NCI-H2196 (cell line): ENCODE measurements around the gene XCL2.

ENCODE experiments used
- DNase-seq: peaks from one replicate; lab custom pipeline; 2025; ENCODE audit not compliant: unreplicated experiment; lab: John Stamatoyannopoulos, UW

XCL2 gene

DNA sequence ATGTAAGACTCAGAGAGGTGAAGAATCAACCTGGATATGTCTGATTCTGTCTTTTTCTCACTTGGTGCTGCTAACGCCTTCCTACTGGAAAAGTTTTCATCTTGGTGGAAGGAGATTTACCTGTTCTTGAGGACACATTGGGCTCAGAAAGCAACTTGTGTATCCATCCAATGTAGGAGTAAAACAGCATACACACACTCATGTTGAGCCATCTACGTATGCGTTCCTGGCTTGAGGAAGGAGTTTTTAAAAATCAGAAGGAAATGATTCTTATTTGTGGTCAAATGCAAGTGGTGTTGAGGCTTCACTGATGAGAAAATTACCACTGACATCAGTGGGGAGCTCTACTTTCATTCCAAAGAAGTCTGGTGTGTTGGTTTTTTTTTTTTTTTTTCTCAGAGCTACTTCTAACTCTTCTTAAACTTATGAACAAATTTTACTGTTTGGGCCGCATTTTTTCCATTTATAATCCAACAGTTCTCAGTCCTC, 25.6 kb downstream of the XCL2 start:
- DNase-seq = no peak

DNA sequence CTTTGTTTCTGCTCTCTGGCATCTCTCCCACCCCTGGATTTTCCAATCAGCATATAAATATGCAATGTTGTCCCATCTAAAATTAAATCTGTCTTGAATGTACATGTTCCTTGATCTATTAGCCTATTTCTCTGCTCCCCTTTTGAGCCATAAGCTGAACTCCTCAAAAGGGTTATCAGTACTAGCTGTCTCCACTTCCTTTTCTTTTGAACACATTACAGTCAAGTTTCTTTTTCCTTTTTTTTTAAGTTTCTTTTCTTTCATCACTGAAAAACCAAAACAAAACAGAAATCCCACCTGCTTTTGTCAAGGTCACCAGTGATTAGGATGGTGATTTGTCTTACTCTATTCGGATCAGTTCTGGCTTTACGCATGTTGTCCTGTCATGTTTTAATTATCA, 29.3 kb downstream of the XCL2 start:
- no peak for DNase-seq

DNA sequence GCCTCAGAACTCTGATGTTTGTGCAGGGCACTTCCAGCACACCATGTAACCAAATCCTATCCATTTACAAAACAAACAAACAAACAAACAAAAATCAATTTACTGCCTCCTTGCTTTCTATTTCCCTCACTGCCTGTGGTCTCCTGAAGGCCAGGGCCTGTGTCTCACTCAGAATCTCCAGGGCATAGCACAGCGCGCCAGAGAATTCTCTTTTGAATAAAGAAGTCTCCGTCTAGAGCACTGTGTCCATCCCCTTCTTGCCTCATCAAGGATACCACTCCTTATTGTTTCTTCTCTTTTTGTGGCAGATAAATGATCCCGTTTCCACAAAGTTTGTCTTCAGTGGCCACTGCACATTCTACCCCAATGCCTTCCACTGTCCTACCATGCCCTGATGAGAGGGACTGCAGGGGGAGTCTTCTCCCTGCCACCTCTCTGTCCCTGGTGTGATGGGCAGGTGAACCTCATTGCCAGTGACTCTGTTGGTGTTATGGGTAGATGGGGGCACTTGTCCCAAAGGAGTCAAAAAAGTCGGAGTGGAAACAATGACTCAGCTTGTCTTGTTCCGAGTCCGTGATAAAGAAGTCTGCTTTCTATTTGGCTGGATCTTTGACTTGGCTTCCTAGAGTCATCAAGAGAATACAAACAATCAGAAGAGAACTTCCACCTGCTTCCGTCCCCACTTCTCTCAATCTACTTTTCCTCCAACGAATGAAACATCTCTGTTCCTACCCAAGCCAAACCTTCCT, 30.0 kb downstream of the XCL2 start:
- no peak for DNase-seq

DNA sequence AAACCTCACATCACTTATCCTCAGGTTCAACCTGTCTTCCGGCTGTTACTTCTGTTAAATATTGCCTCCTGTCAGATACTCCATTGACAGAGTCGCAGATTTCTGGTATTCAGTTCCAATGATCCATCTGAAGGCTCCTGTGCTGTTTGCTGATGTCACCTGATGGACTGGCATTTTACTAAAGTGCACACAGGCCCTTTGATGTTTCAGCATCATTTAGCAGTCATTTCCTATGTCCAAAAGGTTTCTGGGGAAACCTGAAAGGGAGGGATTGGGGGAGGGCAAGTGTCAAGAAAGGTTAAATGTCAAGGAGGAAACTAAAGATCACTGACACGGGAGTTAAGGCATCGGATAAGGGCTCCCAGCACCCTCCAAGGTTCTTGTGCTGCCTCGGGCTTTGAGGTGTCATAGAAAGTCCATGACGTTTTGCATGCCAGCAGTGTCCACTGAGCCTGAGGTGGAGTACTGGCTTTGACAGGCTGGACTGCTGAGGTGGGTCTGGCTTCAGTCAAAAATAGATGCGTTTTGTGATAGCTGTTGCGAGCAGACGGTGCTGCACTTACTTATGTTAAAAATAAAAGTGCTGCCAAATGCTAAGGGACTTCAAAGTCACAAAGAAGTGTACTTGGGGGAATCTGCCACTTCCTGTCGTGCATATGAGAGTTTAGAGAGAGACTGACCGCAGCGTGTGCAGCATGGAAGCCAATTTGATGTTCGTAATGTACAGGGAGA, 30.8 kb downstream of the XCL2 start:
- DNase-seq = no peak

DNA sequence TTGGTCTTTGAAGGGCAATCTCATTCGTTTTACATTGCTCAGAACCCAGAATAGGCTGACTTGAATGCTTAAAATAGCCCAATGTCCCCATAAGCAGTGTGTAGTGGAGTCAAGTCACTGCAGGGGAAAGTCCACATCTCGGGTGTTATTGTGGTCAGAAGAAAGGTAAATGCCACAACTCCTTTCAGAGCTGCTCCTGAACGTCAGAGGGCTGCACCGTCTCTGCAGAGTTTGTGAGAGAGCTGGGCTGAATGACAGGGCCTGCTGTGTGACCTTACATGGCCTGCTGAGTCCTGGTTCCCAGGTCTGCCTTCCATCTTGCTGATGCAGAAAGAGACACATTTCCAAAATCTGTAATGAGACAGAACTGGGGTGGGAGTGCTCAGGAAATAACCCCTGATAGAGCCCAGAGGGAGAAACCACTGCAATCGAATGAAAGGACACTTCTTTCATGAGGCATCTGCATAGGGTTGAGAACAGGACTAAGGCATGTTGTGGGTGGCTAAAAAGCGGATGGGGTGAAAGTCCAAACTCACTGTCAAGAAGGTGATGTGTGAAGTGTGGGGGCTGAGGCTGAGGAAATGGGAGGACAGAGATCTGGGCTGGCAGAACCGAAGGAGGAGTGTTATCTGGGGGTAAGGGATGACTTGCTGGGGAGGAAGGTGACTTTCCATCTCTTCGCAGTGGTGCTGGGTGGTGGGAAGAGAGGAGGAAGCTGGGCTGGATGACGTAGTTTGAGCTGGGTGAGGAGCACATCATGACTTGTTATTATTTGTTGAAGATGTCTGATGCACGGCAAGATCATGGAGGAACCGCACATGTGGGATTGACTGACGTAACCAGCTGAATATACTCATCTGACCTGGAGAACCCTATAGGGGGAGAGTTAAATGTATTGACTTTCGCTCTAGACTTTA, 33.7 kb downstream of the XCL2 start:
- no peak for DNase-seq

DNA sequence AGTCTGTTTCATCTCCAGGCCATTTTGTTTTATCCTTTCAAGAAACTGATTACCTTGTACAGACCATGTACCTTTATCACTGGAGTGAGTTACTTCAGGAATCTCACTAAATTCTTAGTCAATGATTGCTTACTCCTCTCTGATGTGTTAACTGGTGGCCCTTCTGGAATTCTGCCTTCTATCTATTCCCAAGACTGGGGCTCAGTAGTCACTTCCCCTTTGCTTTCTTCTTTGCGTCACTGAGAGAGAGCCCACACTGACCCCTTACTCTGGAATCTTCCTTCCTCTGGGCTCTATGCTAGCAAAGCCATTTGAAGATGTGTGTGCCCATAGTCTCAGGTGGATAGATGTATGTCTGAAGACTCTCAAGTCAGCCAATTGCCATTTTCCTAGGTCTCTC, 34.6 kb downstream of the XCL2 start:
- DNase-seq = no peak

DNA sequence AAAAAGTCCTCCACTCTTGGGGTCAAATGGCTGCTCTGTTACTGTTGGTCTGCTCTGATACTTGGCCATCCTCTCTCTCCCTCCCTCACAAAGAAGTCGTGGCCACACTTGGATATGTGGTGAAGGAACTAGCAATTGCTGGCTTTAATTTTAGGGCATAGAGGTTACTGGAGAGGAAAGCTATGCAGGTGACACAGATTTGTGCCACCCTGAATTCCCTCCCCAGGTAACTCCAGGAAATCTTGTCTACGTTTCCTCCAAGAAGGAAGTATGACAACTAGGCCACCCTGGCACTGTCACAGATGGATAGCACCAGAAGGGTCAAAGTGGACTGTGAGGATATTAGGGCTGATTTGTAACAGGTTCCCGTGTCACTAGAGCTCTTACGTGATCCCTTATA, 36.0 kb downstream of the XCL2 start:
- DNase-seq = no peak

DNA sequence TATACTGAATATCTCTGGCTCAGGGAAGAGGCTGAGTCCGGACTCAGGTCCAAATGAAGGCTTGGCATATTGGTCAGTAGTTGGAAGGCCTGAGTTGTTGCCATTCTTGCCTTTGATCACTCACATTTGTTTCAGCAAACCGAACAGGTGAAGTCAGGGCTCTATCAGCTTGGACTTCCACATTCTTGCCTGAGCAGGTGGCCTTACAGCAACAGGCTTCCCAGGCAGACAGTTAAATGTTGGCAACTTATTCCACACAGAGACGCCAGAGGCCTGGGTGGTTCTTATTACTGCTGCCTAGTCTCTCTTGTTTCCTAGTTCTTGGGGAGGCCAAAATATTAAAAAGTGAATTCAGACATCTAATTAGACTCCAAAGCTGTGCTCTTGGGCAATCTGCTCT, 36.6 kb downstream of the XCL2 start:
- no peak for DNase-seq

GRCh38 chr1:168506204-168506819, 37.5 kb downstream of the XCL2 start:
- no peak for DNase-seq

DNA sequence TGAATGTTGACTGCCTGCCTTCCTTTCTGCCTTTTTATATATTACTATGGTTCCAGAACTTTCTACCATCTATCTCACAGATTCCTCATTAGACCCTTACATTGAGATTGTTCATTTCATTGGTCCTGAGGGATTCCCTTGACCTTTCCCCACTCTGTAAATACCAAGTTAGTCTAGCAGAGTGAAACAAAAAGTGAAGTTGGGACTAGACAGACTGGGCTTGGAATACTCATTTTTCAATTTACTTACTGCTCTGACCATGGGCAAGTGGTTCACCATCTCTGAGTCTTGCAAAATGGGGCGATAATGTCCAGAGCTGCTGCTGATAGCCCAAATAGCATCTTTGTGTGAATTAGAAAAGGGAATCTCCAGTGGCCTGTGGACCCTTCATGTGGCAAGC, 38.8 kb downstream of the XCL2 start:
- no peak for DNase-seq

DNA sequence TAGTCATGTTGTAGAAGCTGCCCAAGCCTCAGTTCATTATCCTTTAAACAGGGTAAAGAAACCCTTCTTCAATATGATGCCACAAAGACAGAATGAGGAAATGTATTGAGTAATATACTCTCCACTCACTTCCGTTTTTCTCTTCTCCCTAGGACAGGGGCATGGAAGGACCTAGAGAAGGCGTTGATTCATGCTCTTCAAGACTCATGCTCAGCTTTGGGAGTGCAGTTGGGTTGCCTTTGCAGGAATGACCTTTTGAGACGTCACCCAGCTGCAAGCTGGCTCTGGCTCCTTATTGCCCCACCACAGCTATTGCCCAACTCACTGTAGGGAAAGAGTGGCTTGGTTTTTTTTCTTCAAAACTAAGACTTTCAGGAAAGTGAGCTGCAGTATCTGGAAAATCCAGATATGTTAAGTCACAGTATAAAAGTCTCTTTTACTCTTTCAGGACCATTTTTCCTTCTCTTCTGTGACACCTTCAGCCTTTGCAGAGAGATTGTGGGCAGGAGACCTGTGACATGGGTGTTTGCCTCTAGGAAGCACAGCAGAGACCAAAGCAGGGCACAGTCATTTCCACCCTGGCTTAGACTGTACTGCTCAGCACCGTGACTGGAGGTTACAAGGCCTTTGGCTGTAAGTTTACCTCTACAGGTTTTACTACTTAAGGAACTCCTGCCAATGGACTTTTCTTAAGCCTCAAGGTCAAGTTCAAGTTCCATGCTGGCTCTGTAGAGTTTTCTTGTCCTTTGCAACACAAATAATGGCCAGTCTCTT, 39.5 kb downstream of the XCL2 start:
- DNase-seq = no peak

DNA sequence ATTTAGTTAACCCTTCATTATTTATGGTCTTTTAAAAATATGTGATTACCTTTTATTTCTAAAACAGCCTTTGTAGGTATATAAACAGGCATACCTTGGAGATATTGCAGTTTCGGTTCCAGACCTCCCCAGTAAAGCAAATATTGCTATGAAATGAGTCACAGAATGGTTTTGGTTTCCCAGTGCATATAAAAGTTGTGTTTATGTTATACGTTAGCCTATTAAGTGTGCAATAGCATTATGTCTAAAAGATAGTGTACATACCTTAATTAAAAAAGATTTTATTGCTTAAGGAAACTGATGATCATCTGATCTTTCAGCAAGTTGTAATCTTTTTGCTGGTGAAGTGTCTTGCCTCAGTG, 44.1 kb downstream of the XCL2 start:
- no peak for DNase-seq

DNA sequence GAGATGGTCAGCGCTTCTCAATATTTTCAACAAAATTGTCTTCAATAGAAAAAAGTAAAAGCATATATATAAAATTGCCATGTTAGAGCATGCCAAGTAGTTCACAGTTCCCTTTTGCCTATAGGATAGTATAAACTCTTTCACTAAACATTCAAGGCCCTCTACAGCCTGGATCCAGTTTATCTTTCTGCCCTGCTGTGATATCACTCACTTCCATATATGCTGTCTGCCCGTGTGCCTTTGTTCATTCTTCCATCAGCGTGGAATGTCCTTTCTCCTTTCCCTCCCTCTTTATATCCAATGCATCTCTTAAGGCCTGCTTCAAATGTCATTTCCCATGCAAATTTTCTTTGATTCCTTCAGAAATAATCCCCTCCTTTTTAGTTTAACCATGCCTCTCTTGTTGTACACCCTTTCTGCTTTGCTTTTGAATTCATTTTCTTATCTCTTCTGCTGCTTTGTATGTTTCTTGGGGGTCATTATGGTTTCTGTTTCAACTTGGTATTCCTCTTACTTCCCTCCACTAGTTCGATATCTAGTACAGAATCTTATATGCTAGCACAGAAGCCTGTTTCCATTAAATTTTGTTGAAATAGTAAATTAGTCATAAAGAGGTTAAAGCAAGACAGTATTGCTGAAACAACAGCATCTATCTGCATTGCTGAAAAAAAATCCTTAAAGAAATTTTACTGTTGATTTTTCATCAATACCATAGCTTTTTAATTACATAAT, 44.7 kb downstream of the XCL2 start:
- no peak for DNase-seq

GRCh38 chr1:168498159-168498631, 45.6 kb downstream of the XCL2 start:
- DNase-seq = no peak

- no peak for DNase-seq
Observed at GRCh38 chr1:168497376-168497950, 46.3 kb downstream of the XCL2 start.

DNA sequence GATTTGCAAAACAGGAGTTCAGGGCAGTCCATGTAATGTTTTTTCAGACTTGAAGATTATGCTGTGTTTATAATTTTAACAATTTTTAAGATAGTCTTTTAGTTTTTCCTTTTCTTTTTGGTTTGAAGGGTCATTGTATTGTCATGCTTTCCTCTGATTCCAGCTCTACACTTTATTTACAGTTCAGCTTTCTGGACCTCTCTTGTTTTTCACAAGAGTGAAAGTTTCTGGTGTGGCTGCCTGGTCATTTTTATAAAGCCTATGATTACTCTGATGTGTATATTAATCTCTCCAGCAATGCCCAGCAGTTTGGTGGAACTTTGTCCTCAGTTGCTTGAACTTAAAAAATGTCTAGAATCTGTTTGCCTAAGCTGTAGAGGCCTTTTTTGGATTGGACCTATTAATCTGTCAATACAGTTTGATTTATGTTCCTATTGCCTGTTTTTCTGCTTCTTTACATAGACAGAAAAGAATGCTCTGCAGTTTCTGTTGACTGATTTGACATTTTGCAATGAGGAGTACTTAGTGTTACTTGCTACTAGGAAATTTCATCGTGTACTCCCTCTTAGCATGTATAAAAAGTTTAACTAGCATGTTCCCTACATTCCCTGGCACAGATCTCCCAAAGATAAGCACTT, 52.2 kb downstream of the XCL2 start:
- DNase-seq = no peak
